ENCODE data around the gene KCTD7.
A peak's percentile ranks its signal among the peaks of the same experiment; 100 is the strongest.
"Not testable (repeated sequence)": the region's sequence is repeated elsewhere in the genome, so short reads cannot be mapped to it uniquely, and the experiment has no call there.

The KCTD7 gene

GRCh38 chr7:66654275-66655112 is 25.8 kb downstream of the KCTD7 start:
- peak; percentile 94 for DNase-seq

- DNase-seq, result not testable (repeated sequence)
Observed at GRCh38 chr7:66655113-66655806, 26.6 kb downstream of the KCTD7 start.

DNA sequence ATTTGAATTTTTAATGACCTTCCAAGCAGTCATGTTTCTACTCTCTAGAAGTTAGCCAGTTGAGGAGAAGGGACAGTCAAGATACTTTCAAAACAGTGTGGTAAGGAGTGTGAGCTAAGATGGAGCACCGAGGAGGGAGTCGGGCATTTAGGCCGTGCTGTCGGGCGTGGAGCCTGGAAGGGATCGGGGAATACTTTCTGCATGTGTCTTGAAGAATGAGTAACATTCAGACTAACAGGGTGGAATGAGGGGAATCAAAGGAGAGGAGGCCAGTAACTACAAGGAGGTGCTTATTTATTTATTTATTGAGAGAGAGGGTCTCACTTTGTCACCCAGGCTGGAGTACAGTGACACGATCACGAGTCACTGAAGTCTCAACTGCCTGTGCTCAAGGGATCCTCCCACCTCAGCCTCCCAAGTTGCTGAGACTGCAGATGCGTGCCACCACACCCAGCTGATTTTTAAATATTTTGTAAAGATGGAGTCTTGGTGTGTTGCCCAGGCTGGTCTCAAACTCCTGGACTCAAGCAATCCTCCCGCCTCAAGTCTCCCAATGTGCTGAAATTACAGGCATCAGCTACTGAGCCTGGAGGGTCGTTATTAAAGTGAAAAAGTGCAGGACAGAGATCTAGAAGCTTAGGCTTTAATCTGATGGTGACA is 27.3 kb downstream of the KCTD7 start:
- not testable (repeated sequence) for DNase-seq

GRCh38 chr7:66657798-66658197 is 29.1 kb downstream of the KCTD7 start:
- DNase-seq, result no peak

GRCh38 chr7:66662646-66663264 is 34.1 kb downstream of the KCTD7 start:
- no peak for DNase-seq

DNA sequence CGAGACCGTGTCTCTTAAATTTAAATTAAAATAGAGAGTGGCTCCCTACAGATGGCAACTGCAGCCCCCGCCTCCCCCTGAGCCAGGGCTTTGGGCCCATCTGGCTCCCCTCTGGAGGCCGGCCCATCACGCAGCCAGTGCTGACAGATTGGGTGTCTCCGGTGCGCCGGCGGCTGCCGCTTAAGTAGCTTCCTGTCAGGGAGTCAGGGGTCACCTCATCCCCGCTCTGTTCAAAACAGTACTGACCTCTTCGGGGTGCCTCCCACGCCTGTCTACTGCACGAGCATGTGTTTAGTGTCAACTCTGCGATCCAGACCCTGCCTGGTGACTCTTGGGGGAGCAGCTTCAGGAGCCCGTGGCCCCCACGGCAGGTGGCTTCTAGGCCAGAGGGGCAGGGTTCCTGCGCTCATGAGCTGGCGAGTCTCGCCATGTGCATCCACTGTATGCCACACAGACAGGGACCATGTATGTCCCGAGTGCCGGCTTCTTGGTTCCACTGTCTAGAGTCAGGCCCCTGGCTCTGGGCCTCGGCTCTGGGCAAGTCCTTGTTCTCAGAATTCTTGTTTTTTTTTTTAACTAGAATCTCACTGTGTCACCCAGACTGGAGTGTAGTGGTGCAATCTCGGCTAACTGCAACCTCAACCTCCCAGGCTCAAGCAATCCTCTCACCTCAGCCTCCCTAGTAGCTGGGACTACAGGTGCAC is 36.1 kb downstream of the KCTD7 start:
- DNase-seq, result no peak

DNA sequence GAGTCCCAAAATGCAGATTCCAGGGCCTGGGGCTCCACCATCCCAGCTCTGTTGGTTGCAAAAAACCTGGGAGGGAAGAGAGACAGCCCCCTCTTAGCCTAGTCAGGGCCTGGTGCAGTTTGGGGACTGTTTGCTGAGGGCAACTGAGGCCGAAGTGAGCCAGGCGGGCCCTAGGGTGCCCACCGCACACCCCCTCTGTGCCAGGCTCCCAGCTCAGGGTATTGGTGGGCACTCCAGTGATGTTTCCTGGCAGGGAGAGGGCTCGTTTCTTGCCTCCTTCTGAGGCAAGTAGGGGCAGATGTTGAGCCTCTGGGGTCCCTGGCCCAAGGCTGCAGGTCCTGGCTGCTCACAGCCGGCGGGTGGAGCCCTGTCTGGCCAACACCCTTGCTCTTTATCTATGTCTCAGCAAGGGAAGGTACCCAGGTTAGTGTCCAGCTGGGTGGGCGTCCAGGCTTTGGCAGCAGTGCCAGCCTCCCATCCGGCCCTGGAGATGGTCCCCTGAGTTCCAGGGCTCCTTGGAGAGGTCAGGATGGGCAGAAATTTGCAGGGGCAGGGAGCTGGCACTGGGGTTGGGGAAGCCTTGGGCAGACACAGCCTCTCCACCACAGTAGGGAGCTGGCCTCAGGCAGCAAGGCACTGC is 37.8 kb downstream of the KCTD7 start:
- no peak for DNase-seq

DNA sequence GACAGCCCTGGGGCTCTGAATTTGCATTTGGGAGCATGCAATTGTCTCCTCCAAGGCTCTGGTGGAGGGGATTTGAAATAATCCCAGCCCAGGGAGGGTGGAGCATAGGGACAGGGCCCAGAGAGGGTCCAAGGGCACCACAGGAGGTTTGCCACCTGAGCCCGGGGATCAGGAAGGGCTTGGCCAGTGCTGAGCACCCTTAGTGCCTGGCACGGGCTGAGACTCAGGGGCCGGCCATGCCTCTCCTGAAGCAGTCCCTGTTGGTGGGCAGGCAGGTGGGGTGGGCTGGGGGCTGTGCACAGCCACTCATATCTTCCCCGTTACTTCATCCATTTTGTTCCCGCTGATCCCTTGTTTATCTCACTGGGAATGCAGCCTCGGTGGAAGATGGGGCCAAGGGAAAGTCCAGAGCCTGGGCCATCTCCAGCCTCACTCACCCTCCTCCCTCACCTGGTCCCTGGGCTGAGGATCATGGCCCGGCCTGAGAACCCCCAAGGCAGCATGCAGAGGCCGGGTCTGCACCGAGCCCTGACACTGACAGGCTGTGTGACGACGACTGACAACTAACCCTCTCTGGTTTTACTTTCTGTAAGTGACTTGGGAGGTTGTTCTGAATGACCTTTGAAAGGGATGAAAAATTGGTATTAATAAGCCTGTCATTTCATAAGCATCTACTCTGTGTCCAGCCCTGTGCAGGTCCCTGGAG is 38.5 kb downstream of the KCTD7 start:
- no peak for DNase-seq

DNA sequence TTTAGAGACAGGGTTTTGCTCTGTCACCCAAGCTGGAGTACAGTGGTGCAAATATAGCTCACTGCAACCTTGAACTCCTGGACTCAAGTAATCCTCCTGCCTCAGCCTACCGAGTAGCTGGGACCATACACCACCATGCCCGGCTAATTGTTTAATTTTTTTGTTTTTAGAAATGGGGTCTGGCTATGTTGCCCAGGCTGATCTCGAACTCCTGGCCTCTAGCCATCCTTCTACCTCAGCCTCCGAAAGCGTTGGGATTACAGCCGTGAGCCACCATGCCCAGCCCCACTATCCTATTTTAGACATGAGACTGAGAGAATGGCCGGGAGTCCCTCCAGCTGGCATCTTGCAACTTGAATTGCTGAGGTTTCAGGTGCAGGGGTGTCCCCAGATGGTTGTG is 39.4 kb downstream of the KCTD7 start:
- no peak for DNase-seq

GRCh38 chr7:66668677-66669076 is 40.0 kb downstream of the KCTD7 start:
- DNase-seq, result no peak

GRCh38 chr7:66669088-66669487 is 40.4 kb downstream of the KCTD7 start:
- no peak for DNase-seq

DNA sequence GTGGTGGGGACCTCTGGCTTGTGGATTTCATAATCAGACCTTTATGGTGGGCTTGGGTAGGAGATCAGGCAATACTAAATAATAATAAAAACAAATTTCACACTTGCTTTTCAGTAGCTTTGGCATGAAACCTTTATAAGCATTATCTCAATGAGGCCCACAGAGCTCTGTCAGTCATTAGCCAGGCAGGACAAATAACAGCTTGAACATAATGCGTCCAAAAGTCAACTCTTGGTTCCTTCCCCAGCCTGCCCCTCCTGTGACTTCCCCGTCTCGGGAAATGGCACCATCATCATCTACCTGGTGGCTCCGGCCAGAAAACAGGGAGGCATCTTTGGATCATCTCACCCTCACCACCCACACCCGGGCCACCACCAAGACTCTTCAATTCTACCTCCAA is 40.8 kb downstream of the KCTD7 start:
- no peak for DNase-seq

- no peak for DNase-seq
Observed at GRCh38 chr7:66671034-66671433, 42.4 kb downstream of the KCTD7 start.

- DNase-seq, result not testable (repeated sequence)
Observed at GRCh38 chr7:66671486-66671885, 42.8 kb downstream of the KCTD7 start.

- DNase-seq, result not testable (repeated sequence)
Observed at GRCh38 chr7:66672432-66673123, 43.9 kb downstream of the KCTD7 start.

- DNase-seq, result not testable (repeated sequence)
Observed at GRCh38 chr7:66673124-66673640, 44.5 kb downstream of the KCTD7 start.

- DNase-seq, result no peak
Observed at GRCh38 chr7:66679633-66680244, 51.1 kb downstream of the KCTD7 start.

DNA sequence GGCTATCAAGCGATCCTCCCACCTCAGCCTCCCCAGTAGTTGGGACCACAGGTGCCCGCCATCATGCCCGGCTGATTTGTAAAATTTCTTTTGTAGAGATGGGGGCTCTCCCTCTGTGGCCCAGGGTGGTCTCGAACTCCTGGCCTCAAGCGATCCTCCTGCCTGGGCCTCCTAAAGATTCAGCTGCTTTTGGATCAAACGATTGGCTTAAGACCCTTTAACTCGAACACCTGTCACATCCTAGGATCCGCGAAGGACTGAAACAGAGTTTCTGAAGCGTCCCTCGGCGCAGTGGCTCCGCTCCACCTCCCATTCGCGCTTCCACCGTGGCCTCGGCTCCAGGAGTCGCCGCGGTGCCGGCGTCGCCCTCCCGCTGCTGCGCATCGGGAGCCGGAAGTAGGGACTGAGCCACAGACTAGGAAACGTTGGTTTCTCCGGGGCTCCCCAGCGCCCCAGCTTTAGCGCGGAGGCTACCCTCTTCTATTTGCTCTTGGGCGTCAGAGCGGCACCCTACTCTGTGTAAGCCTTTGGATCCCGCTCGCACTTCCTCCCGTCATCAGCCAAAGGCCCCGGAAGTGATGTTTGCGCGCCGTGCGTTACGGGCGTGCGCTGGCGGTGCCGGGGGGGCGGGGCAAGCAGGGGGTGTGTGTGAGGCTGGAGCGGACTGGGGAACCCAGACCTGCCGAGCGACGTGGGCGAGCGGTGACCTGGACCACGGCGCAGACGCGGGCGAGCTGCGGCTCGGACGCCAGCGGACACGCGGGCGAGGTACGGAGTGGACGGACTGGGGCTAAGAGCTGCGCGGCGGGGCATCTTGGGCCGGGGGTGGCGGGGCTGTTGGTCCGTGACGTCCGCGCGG is 53.0 kb downstream of the KCTD7 start:
- peak; percentile 89 for DNase-seq
